ENCODE measurements around the gene INHBC.
"Not testable (repeated sequence)": the region's sequence is repeated elsewhere in the genome, so short reads cannot be mapped to it uniquely, and the experiment has no call there.

The INHBC gene

DNA sequence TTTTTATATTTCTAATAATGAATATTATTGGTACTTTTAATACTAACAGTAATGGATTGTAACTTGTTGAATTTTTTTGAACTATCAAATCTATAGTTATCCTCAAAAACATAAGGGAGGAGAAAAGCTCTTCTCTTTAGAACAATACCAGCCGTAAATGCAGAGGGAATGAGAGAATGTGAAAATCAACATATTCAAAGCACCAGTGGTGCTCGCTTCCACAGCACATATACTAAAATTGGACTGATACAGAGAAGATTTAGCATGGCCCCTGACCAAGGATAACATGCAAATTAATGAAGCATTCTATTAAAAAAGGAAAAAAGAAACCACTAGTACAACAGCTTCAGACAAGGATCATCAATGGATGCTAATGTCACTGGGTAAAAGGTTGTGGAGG is 19.5 kb upstream of the INHBC start:
- no peak for DNase-seq (ENCODE audit: low read depth)
- no peak overlapping the region for H3K4me3 ChIP-seq (ENCODE audit: low read depth, low read length)
- TF ChIP-seq, protein P1, sequence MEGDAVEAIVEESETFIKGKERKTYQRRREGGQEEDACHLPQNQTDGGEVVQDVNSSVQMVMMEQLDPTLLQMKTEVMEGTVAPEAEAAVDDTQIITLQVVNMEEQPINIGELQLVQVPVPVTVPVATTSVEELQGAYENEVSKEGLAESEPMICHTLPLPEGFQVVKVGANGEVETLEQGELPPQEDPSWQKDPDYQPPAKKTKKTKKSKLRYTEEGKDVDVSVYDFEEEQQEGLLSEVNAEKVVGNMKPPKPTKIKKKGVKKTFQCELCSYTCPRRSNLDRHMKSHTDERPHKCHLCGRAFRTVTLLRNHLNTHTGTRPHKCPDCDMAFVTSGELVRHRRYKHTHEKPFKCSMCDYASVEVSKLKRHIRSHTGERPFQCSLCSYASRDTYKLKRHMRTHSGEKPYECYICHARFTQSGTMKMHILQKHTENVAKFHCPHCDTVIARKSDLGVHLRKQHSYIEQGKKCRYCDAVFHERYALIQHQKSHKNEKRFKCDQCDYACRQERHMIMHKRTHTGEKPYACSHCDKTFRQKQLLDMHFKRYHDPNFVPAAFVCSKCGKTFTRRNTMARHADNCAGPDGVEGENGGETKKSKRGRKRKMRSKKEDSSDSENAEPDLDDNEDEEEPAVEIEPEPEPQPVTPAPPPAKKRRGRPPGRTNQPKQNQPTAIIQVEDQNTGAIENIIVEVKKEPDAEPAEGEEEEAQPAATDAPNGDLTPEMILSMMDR (IDR thresholded peaks at IDR 0.05; ENCODE audit: control insufficient read depth, extremely low read depth, insufficient read depth) = no peak

DNA sequence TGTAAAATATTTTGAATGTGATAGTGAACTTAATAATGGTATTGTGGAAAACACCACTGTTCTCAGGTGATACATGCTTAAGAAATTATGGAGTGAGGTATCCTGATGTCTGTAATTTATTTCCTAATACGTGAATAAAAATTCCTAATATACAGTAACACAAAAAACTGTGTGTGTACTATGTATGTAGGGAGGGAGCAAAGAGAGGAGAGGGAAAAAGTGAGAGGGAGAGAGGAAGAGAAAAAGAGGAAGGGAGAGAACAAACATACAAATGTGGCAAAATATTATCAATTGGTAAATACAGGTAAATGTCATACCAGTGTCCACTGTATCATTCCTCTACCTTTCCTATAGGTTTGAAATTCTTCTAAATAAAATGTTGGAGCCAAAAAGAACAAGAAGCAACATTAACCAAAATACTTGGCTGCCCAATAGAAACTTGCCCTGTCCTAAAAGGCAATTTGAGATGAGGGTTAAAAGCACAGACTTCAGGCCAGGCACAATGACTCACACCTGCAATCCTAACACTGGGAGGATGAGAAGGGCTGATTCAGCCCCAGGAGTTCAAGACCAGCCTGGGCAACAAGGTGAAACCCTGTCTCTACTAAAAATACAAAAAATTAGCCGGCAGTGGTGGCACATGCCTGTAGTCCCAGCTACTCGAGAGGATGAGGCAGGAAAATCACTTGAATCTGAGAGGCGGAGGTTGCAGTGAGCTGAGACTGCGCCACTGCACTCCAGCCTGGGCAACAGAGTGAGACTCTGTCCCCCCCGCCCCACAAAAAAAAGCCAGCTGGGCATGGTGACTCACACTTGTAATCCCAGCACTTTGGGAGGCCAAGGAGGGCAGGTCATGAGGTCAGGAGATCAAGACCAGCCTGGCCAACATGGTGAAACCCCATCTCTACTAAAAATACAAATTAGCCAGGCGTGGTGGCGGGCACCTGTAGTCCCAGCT is 18.3 kb upstream of the INHBC start:
- H3K4me3 ChIP-seq (ENCODE audit: low read depth, low read length) = no peak overlapping the region
- TF ChIP-seq, protein P1 (IDR thresholded peaks at IDR 0.05; ENCODE audit: control insufficient read depth, extremely low read depth, insufficient read depth) = no peak
- DNase-seq (ENCODE audit: low read depth) = no peak

DNA sequence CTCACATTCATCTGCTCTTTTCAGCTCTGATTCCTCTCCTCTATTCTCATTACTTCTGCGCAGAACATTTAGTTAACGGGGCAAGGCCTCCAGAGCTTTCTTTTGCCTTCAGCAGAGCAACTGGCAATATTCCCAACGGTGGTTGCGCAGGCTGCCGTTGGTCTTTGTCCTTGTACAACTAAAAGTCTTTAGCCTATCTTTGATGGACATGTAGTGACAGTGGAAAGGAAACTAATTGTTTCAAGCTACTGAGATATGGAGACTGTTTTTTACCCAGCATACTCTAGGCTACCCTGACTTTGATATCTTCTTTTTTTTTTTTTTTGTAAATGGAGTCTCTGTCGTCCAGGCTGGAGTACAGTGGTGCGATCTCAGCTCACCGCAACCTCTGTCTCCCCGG is 16.3 kb upstream of the INHBC start:
- H3K4me3 ChIP-seq (ENCODE audit: low read depth, low read length) = no peak overlapping the region
- DNase-seq (ENCODE audit: low read depth) = no peak
- TF ChIP-seq, protein P1 (IDR thresholded peaks at IDR 0.05; ENCODE audit: control insufficient read depth, extremely low read depth, insufficient read depth) = no peak

DNA sequence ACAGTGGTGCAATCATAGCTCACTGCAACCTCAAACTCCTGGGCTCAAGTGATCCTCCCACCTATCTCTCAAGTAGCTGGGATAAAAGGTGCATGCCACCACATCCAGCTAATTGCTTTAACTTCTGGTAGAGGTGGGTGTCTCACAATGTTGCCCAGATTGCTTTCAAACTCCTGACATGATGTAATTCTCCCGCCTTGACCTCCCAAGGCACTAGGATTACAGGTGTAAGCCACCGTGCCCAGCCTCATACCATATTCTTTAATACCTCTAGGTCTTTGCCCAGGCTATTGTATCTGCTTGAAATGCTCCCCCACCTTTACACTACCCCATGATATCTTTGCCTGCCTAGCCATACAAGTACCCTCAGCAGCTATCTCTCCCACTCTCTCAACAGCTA is 15.1 kb upstream of the INHBC start:
- TF ChIP-seq, protein P1 (IDR thresholded peaks at IDR 0.05; ENCODE audit: control insufficient read depth, extremely low read depth, insufficient read depth) = no peak
- DNase-seq (ENCODE audit: low read depth) = no peak
- no peak overlapping the region for H3K4me3 ChIP-seq (ENCODE audit: low read depth, low read length)

DNA sequence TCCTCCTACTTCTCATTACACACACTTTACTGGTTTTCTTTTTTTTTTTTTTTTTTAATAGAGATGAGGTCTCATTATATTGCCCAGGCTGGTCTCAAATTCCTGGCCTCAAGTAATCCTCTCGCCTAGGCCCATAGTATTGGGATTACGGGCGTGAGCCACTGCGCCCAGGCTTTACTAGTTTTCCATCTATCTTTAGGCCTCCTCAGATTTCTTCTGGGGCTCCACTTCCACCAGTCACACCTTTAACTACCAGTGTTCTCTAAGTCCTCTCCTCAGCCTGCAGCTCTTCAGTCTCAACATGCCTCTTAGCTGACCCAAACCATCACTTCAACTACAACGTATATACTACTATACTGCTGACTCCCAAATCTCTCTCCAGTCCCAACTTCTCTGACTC is 14.1 kb upstream of the INHBC start:
- no peak overlapping the region for H3K4me3 ChIP-seq (ENCODE audit: low read depth, low read length)
- TF ChIP-seq, protein P1 (IDR thresholded peaks at IDR 0.05; ENCODE audit: control insufficient read depth, extremely low read depth, insufficient read depth) = no peak
- DNase-seq (ENCODE audit: low read depth) = no peak

DNA sequence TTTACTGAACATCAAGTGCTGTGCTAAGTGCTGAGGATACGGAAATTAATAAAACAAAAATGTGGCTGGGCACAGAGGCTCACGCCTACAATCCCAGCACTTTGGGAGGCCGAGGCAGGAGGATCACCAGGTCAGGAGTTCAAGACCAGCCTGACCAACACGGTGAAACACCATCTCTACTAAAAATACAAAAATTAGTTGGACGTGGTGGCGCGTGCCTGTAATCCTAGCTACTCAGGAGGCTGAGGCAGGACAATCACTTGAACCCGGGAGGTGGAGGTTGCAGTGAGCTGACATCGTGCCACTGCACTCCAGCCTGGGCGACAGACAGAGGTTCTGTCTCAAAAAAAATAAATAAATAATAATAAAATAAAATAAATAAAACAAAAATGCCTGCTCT is 7.6 kb upstream of the INHBC start:
- not testable (repeated sequence) for DNase-seq (ENCODE audit: low read depth); H3K4me3 ChIP-seq (ENCODE audit: low read depth, low read length)

DNA sequence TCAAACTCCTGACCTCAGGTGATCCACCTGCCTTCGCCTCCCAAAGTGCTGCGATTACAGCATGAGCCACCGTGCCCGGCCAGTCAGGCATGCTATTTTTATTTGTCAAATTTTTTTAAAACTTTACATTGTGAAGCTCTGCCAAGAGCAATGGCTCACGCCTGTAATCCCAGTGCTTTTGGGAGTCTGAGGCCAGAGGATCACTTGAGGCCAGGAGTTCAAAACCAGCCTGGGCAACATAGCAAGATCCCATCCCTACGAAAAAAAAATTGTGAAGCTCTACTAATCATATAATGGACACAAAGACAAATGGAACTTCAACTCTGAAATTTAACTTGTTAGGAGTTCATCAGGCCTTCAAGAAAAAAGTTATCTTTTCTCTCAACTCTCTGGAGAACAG is 5.6 kb upstream of the INHBC start:
- TF ChIP-seq, protein P1 (IDR thresholded peaks at IDR 0.05; ENCODE audit: control insufficient read depth, extremely low read depth, insufficient read depth) = no peak
- peak overlapping the region; percentile 80 for H3K4me3 ChIP-seq (ENCODE audit: low read depth, low read length)
- DNase-seq (ENCODE audit: low read depth) = no peak
